ENCODE measurements around the gene A2M. TPM values are rescaled to one million over a fixed set of nuclear protein-coding genes. Genes with fewer than 3 reads are reported as not detected.

A2M gene
- total RNA-seq, 1 donor from 2014 or later: 1.2 TPM

DNA sequence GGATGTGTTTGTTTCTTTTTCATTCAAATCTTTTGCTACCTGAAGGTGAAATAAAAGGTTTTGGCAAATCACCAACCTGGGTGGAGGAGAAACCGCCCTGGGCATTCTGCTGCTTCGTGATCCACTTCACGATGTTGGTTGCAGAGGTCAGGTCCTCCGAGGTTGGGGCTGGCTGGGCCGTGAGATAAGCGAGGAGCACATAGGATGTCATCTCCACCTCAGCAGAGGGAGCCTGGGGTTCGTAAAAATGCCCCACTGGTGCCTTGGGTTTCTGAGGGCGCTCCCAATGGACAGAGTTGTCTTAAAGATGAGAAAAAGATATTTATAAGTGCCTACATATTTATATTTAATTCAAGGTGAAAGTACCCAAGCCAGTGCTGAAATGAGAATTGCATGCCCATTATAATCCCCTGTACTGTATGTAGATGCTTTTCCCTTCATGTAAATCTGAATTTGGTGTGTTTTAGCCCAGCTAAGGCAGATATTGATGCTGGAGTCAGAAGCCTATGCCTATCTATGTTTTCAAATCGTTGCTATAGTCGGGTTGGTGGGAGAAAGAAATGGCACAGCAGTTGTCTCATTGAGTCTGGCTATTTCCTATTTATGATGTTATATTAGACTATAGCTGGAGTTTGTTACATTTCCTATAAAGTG, 41.1 kb downstream of the A2M start:
- no peak for DNase-seq (ENCODE audit: extremely low spot score, unreplicated experiment)
- Mint-ChIP-seq H3K4me3 (ENCODE audit: unreplicated experiment) (no peak overlapping the region), H3K9me3 (ENCODE audit: unreplicated experiment) (no peaks in the 10 kb centered on the region), H3K4me1 (ENCODE audit: unreplicated experiment) (peaks cover 3% of the 10 kb centered on the region), H3K27ac (ENCODE audit: unreplicated experiment) (no peak overlapping the region), H3K36me3 (ENCODE audit: unreplicated experiment) (no peaks in the 10 kb centered on the region), H3K27me3 (ENCODE audit: unreplicated experiment) (peaks cover 4% of the 10 kb centered on the region)
- TF ChIP-seq, protein P1, sequence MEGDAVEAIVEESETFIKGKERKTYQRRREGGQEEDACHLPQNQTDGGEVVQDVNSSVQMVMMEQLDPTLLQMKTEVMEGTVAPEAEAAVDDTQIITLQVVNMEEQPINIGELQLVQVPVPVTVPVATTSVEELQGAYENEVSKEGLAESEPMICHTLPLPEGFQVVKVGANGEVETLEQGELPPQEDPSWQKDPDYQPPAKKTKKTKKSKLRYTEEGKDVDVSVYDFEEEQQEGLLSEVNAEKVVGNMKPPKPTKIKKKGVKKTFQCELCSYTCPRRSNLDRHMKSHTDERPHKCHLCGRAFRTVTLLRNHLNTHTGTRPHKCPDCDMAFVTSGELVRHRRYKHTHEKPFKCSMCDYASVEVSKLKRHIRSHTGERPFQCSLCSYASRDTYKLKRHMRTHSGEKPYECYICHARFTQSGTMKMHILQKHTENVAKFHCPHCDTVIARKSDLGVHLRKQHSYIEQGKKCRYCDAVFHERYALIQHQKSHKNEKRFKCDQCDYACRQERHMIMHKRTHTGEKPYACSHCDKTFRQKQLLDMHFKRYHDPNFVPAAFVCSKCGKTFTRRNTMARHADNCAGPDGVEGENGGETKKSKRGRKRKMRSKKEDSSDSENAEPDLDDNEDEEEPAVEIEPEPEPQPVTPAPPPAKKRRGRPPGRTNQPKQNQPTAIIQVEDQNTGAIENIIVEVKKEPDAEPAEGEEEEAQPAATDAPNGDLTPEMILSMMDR (IDR thresholded peaks at IDR 0.05): no peak

DNA sequence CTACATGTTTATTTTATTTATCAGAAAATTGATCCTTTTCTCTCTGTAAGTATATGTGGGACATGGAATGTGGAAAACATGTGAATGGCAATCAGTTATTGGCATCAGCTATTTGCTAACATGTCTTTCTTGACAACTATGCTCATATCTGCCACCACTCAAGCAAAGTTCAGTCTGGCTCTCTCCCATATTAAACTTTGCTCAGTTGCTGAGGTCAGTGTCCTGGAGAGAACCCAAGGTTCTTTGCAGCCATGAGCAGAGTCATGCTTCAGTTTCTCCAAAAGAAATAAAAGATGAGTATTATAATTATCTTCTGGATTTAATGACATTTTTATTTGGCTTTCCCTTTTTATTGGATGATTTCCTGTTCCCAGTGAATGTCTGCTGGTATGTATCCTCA, 42.6 kb downstream of the A2M start:
- DNase-seq (ENCODE audit: extremely low spot score, unreplicated experiment): no peak
- TF ChIP-seq, protein P1 (IDR thresholded peaks at IDR 0.05): no peak
- no peak overlapping the region for H3K4me3 Mint-ChIP-seq (ENCODE audit: unreplicated experiment)
- H3K9me3 Mint-ChIP-seq (ENCODE audit: unreplicated experiment): no peaks in the 10 kb centered on the region
- peaks cover 4% of the 10 kb centered on the region for H3K27me3 Mint-ChIP-seq (ENCODE audit: unreplicated experiment)
- no peaks in the 10 kb centered on the region for H3K36me3 Mint-ChIP-seq (ENCODE audit: unreplicated experiment)
- H3K4me1 Mint-ChIP-seq (ENCODE audit: unreplicated experiment): peaks cover 5% of the 10 kb centered on the region
- no peak overlapping the region for H3K27ac Mint-ChIP-seq (ENCODE audit: unreplicated experiment)

DNA sequence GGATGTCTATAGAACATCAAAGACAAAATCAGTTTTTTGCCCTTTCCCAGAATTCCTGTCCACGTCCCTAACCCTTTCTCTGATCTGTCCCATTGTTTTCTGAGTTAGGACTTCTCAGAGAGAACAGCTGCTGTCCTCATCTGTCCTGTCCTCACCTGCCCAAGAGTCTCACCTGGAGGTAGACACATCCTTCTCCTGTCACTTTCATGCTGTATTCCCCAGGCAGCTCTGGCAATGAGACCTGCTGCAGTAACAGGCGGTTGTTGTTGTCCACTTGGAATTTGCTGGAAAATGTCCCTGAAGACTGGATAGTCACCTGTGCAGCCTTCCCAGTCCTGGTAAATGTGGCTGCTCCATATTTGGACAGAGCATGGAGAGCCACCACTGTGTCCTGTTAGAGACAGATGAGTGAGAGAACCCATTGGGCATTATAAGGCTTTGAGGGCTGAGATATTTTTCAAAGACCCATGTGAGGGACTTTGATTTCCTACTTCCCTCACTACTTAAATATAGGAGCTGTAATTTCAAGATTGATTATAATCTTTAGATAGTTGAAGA, 43.2 kb downstream of the A2M start:
- H3K4me1 Mint-ChIP-seq (ENCODE audit: unreplicated experiment): peaks cover 5% of the 10 kb centered on the region
- DNase-seq (ENCODE audit: extremely low spot score, unreplicated experiment): no peak
- no peaks in the 10 kb centered on the region for H3K36me3 Mint-ChIP-seq (ENCODE audit: unreplicated experiment)
- no peak overlapping the region for H3K4me3 Mint-ChIP-seq (ENCODE audit: unreplicated experiment)
- no peaks in the 10 kb centered on the region for H3K9me3 Mint-ChIP-seq (ENCODE audit: unreplicated experiment)
- H3K27me3 Mint-ChIP-seq (ENCODE audit: unreplicated experiment): peaks cover 4% of the 10 kb centered on the region
- TF ChIP-seq, protein P1 (IDR thresholded peaks at IDR 0.05): no peak
- no peak overlapping the region for H3K27ac Mint-ChIP-seq (ENCODE audit: unreplicated experiment)

DNA sequence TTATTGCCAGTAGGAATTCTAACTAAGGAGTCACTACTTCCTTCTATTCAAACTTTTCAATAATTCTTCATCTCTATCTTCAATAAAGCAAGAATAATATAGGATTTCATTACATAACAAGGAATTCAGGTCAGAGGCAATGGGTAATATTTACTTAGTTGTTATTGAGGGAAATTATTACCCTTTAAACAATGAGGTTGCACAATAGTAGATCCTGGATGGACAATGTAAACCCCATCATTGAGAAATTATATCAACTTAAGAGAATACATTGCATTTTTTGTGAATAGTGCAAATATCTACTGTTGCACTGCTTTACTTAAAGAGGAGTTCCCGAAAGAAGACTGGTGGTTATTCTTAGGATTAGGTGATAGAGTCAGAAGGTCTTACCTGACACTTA, 43.8 kb downstream of the A2M start:
- no peaks in the 10 kb centered on the region for H3K9me3 Mint-ChIP-seq (ENCODE audit: unreplicated experiment)
- peaks cover 5% of the 10 kb centered on the region for H3K4me1 Mint-ChIP-seq (ENCODE audit: unreplicated experiment)
- peaks cover 4% of the 10 kb centered on the region for H3K27me3 Mint-ChIP-seq (ENCODE audit: unreplicated experiment)

DNA sequence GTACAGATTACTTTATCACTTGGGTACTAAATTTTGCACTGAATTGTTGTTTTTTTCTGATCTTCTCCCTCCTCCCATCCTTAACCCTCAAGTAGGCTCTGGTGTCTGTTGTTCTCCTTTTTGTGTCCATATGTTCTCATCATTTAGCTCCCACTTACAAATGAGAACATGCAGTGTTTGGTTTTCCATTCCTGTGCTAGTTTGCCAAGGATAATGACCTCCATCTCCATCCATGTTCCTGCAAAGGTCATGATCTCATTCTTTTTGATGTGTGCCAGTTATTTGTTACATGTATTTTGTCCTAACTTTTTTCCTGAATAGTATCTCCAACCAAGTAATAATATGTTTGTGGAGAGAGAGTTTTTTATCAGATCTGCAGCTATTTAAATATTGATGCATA, 44.2 kb downstream of the A2M start:
- no peak for DNase-seq (ENCODE audit: extremely low spot score, unreplicated experiment)
- H3K36me3 Mint-ChIP-seq (ENCODE audit: unreplicated experiment): no peaks in the 10 kb centered on the region
- H3K9me3 Mint-ChIP-seq (ENCODE audit: unreplicated experiment): no peaks in the 10 kb centered on the region
- H3K4me3 Mint-ChIP-seq (ENCODE audit: unreplicated experiment): no peak overlapping the region
- no peak overlapping the region for H3K27ac Mint-ChIP-seq (ENCODE audit: unreplicated experiment)
- TF ChIP-seq, protein P1 (IDR thresholded peaks at IDR 0.05): no peak
- peaks cover 4% of the 10 kb centered on the region for H3K27me3 Mint-ChIP-seq (ENCODE audit: unreplicated experiment)
- H3K4me1 Mint-ChIP-seq (ENCODE audit: unreplicated experiment): peaks cover 5% of the 10 kb centered on the region

More for the DNA sequence above, 43.8 kb downstream of the A2M start:
- Mint-ChIP-seq H3K36me3 (ENCODE audit: unreplicated experiment) (no peaks in the 10 kb centered on the region), H3K4me3 (ENCODE audit: unreplicated experiment) (no peak overlapping the region), H3K27ac (ENCODE audit: unreplicated experiment) (no peak overlapping the region)
- no peak for DNase-seq (ENCODE audit: extremely low spot score, unreplicated experiment)
- TF ChIP-seq, protein P1 (IDR thresholded peaks at IDR 0.05): no peak
